K562 (cell line): ENCODE results near the gene MYOZ2. TPM values are rescaled to one million over a fixed set of nuclear protein-coding genes. Genes with fewer than 3 reads are reported as not detected.

Experiments used
- BACH1 ChIP-seq: fragments of 200-800 bp; sonication (Bioruptor generic); IDR thresholded peaks from 2 replicates; pipeline ENCODE4 v1.6.1; 2016; ENCODE audit warnings: missing genetic modification characterization, missing compliant biosample characterization
- CC2D1A ChIP-seq: fragments of 450-650 bp; IDR thresholded peaks from 2 replicates; pipeline ENCODE4 v1.6.1; 2017; ENCODE audit warnings: mild to moderate bottlenecking
- CREB3L1 ChIP-seq: fragments of 450-650 bp; IDR thresholded peaks from 2 replicates; pipeline ENCODE4 v1.6.1; 2014; ENCODE audit warnings: low read depth, mild to moderate bottlenecking, moderate library complexity, borderline replicate concordance
- ELF2 ChIP-seq: fragments of 250-450 bp; sonication (Bioruptor Pico); IDR thresholded peaks from 2 replicates; pipeline ENCODE4 v1.5.0; 2021; ENCODE audit warnings: mild to moderate bottlenecking
- HMG20B ChIP-seq: fragments of 250-450 bp; sonication (Bioruptor Pico); IDR thresholded peaks from 2 replicates; pipeline ENCODE4 v1.5.0; 2021; ENCODE audit warnings: mild to moderate bottlenecking
- ILF3 ChIP-seq: fragments of 450-650 bp; IDR thresholded peaks from 2 replicates; pipeline ENCODE4 v1.6.1; 2018; ENCODE audit warnings: antibody characterized with exemption, mild to moderate bottlenecking, moderate library complexity, borderline replicate concordance
- MAFG ChIP-seq: fragments of 450-650 bp; conservative IDR thresholded peaks from 2 replicates; pipeline ENCODE4 v1.6.1; 2016; ENCODE audit warnings: missing genetic modification characterization, missing compliant biosample characterization
- MTA2 ChIP-seq: fragments of 450-650 bp; IDR thresholded peaks from 2 replicates; pipeline ENCODE4 v1.6.1; 2016; ENCODE audit warnings: low read depth
- MTA3 ChIP-seq: fragments of 450-650 bp; formaldehyde crosslinking; IDR thresholded peaks from 2 replicates; pipeline ENCODE4 v1.6.1; 2017; ENCODE audit warnings: mild to moderate bottlenecking, borderline replicate concordance
- SFPQ ChIP-seq: fragments of 200-400 bp; formaldehyde crosslinking; IDR thresholded peaks from 2 replicates; pipeline ENCODE4 v1.6.1; 2017; ENCODE audit warnings: mild to moderate bottlenecking, low read depth, low read length, moderate library complexity
- SOX6 ChIP-seq: fragments of 450-650 bp; IDR thresholded peaks from 2 replicates; pipeline ENCODE4 v1.6.1; 2014; ENCODE audit warnings: mild to moderate bottlenecking
- TOE1 ChIP-seq, 2 experiments: fragments of 450-650 bp in 1 of 2; sonication (generic) in 1 of 2; formaldehyde crosslinking in 1 of 2; IDR thresholded peaks; 2 replicates each; pipeline versions ENCODE4 v1.7.1 to v1.8.0; 2016 to 2022; ENCODE audit warnings: borderline replicate concordance in 2 of 2, mild to moderate bottlenecking in 2 of 2, antibody characterized with exemption in 1 of 2, inconsistent platforms in 1 of 2, low read depth in 1 of 2, missing genetic modification reagents in 1 of 2, moderate library complexity in 1 of 2
- ZBTB17 ChIP-seq: fragments of 450-650 bp; formaldehyde crosslinking; IDR thresholded peaks from 2 replicates; pipeline ENCODE4 v1.4.0; 2020; ENCODE audit warnings: mild to moderate bottlenecking
- ZNF124 ChIP-seq: sonication (generic); formaldehyde crosslinking; IDR thresholded peaks from 2 replicates; pipeline ENCODE4 v1.8.1; 2022; ENCODE audit warnings: missing genetic modification reagents
- ZNF324 ChIP-seq: fragments of 250-450 bp; sonication (Bioruptor Pico); IDR thresholded peaks from 2 replicates; pipeline ENCODE4 v1.4.0; 2020; ENCODE audit warnings: mild to moderate bottlenecking
- ZNF445 ChIP-seq: fragments of 250-450 bp; sonication (Bioruptor Pico); IDR thresholded peaks from 2 replicates; pipeline ENCODE4 v1.4.0; 2020; ENCODE audit warnings: low read depth, mild to moderate bottlenecking, moderate library complexity
- ZNF586 ChIP-seq: fragments of 450-650 bp; formaldehyde crosslinking; conservative IDR thresholded peaks from 2 replicates; pipeline ENCODE4 v1.4.0; 2020; ENCODE audit warnings: mild to moderate bottlenecking, moderate library complexity
- polyA plus RNA-seq, 8 experiments: library from polyadenylated mRNA; depleted of rRNA in 4 of 8; stranded (reverse) in 5 of 8; unstranded in 3 of 8; fragments of >200 nt; fragmentation: Nextera tagmentation in 2 of 8; fragmentation: Illumina TruSeq in 1 of 8; extraction: Ambion mirVana in 2 of 8; extraction: Trizol in 1 of 8; gene quantifications; 2 replicates each; pipeline versions ENCODE4 v1.2.1 to v1.2.3, GENCODE V29; 2011 to 2014; ENCODE audit warnings: inconsistent platforms in 1 of 8, missing spikeins in 1 of 8
- total RNA-seq, 7 experiments: library from RNA; depleted of rRNA in 6 of 7; stranded (reverse); fragments of >200 nt in 6 of 7; fragmentation: Illumina TruSeq in 2 of 7; extraction: Trizol in 2 of 7; gene quantifications; 2 replicates each; pipeline versions ENCODE4 v1.2.1 to v1.2.3, GENCODE V29; 2011 to 2021; ENCODE audit warnings: low replicate concordance in 1 of 7
- TF ChIP-seq, protein P1 (sequence below): fragments of 450-650 bp; IDR thresholded peaks from 2 replicates; pipeline ENCODE4 v1.6.1; 2018; ENCODE audit warnings: mild to moderate bottlenecking, low read depth; ENCODE audit not compliant: partially characterized antibody
- TF ChIP-seq, protein P2 (sequence below): sonication (generic); formaldehyde crosslinking; IDR thresholded peaks from 2 replicates; pipeline ENCODE4 v1.8.0; 2022; ENCODE audit warnings: mild to moderate bottlenecking, missing genetic modification reagents
- TF ChIP-seq, protein P3 (sequence below), 2 experiments: IDR thresholded peaks in 1 of 2; conservative IDR thresholded peaks in 1 of 2; 2 replicates each; pipeline ENCODE4 v1.6.1; 2016; ENCODE audit warnings: low read depth in 2 of 2, mild to moderate bottlenecking in 1 of 2, missing compliant biosample characterization in 1 of 2, missing genetic modification characterization in 1 of 2, moderate library complexity in 1 of 2

Gene MYOZ2
- total and polyA plus RNA-seq, 9 of the 15 experiments (the other 6 are each of a cell fraction or from before 2014, with no cell fraction given) = not detected

GRCh38 chr4:119207051-119207450, 71.4 kb downstream of the MYOZ2 start (continued):
- TF ChIP-seq, protein P1, sequence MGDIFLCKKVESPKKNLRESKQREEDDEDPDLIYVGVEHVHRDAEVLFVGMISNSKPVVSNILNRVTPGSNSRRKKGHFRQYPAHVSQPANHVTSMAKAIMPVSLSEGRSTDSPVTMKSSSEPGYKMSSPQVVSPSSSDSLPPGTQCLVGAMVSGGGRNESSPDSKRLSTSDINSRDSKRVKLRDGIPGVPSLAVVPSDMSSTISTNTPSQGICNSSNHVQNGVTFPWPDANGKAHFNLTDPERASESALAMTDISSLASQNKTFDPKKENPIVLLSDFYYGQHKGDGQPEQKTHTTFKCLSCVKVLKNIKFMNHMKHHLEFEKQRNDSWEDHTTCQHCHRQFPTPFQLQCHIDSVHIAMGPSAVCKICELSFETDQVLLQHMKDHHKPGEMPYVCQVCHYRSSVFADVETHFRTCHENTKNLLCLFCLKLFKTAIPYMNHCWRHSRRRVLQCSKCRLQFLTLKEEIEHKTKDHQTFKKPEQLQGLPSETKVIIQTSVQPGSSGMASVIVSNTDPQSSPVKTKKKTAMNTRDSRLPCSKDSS = no peak
- TF ChIP-seq ZBTB17 = no peak
- no peak for TF ChIP-seq CC2D1A
- no peak for TF ChIP-seq ELF2 (CRISPR knock-in tag)
- TF ChIP-seq, protein P2, sequence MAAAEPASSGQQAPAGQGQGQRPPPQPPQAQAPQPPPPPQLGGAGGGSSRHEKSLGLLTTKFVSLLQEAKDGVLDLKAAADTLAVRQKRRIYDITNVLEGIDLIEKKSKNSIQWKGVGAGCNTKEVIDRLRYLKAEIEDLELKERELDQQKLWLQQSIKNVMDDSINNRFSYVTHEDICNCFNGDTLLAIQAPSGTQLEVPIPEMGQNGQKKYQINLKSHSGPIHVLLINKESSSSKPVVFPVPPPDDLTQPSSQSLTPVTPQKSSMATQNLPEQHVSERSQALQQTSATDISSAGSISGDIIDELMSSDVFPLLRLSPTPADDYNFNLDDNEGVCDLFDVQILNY (CRISPR knock-in tag) = no peak
- TF ChIP-seq MTA3 = no peak
- no peak for TF ChIP-seq ZNF324 (CRISPR knock-in tag)
- TF ChIP-seq ILF3 = no peak
- no peak for TF ChIP-seq ZNF445 (CRISPR knock-in tag)
- TF ChIP-seq TOE1 (IDR thresholded peaks at IDR 0.05; ENCODE audit: borderline replicate concordance) = no peak
- TF ChIP-seq TOE1 (CRISPR knock-in tag; IDR thresholded peaks at IDR 0.05; ENCODE audit: borderline replicate concordance, low read depth) = no peak
- TF ChIP-seq ZNF586 (CRISPR knock-in tag) = no peak
- TF ChIP-seq SFPQ = no peak
- TF ChIP-seq MAFG (tag) = no peak
- peak; percentile 45; the same call in 1 of the 2 replicates for TF ChIP-seq SOX6
- TF ChIP-seq, protein P3, sequence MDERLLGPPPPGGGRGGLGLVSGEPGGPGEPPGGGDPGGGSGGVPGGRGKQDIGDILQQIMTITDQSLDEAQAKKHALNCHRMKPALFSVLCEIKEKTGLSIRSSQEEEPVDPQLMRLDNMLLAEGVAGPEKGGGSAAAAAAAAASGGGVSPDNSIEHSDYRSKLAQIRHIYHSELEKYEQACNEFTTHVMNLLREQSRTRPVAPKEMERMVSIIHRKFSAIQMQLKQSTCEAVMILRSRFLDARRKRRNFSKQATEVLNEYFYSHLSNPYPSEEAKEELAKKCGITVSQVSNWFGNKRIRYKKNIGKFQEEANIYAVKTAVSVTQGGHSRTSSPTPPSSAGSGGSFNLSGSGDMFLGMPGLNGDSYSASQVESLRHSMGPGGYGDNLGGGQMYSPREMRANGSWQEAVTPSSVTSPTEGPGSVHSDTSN (CRISPR knock-in tag; IDR thresholded peaks at IDR 0.05; ENCODE audit: low read depth) = no peak
- TF ChIP-seq, protein P3 (tag; conservative IDR thresholded peaks at IDR 0.05; ENCODE audit: low read depth) = peak; percentile 44; the same call in 1 of the 2 replicates
- no peak for TF ChIP-seq HMG20B
- TF ChIP-seq BACH1 = no peak
- no peak for TF ChIP-seq ZNF124
- TF ChIP-seq CREB3L1 = no peak
- no peak for TF ChIP-seq MTA2
